ENCODE measurements around the gene CACNA1S.

CACNA1S gene

GRCh38 chr1:201126832-201127754, 14.9 kb upstream of the CACNA1S start, which contains the start of gene ASCL5:
ASCL5 (minus strand) TSS chr1:201127184; CDS start chr1:201115372, 11,812 bp downstream.
- H3K27ac ChIP-seq = no peak within 1 kb of the TSS
- TF ChIP-seq ZFX (IDR thresholded peaks at IDR 0.05; ENCODE audit: borderline replicate concordance) (no peak), CTCF (IDR thresholded peaks at IDR 0.05) (no peak)

- TF ChIP-seq CTCF (IDR thresholded peaks at IDR 0.05) (no peak), ZFX (IDR thresholded peaks at IDR 0.05; ENCODE audit: borderline replicate concordance) (no peak)
- no peak overlapping the region for H3K27ac ChIP-seq
These were observed 14.2 kb upstream of the CACNA1S start for GRCh38 chr1:201126463-201126831.

GRCh38 chr1:201125800-201126199, 13.6 kb upstream of the CACNA1S start:
- no peak overlapping the region for H3K27ac ChIP-seq
- TF ChIP-seq ZFX (IDR thresholded peaks at IDR 0.05; ENCODE audit: borderline replicate concordance) (no peak), CTCF (IDR thresholded peaks at IDR 0.05) (no peak)

GRCh38 chr1:201125019-201125418, 12.8 kb upstream of the CACNA1S start:
- no peak overlapping the region for H3K27ac ChIP-seq
- TF ChIP-seq CTCF (IDR thresholded peaks at IDR 0.05) (no peak), ZFX (IDR thresholded peaks at IDR 0.05; ENCODE audit: borderline replicate concordance) (no peak)

- TF ChIP-seq CTCF (IDR thresholded peaks at IDR 0.05) = no peak
- TF ChIP-seq ZFX (IDR thresholded peaks at IDR 0.05; ENCODE audit: borderline replicate concordance) = no peak
- H3K27ac ChIP-seq = no peak overlapping the region
These were observed 11.6 kb upstream of the CACNA1S start for GRCh38 chr1:201123866-201124265.

GRCh38 chr1:201122321-201122957, 10.2 kb upstream of the CACNA1S start:
- no peak overlapping the region for H3K27ac ChIP-seq
- TF ChIP-seq ZFX (IDR thresholded peaks at IDR 0.05; ENCODE audit: borderline replicate concordance) (no peak), CTCF (IDR thresholded peaks at IDR 0.05) (no peak)
